ENCODE measurements around the gene RPS3.
"Not testable (repeated sequence)": the region's sequence is repeated elsewhere in the genome, so short reads cannot be mapped to it uniquely, and the experiment has no call there.

The RPS3 gene

DNA sequence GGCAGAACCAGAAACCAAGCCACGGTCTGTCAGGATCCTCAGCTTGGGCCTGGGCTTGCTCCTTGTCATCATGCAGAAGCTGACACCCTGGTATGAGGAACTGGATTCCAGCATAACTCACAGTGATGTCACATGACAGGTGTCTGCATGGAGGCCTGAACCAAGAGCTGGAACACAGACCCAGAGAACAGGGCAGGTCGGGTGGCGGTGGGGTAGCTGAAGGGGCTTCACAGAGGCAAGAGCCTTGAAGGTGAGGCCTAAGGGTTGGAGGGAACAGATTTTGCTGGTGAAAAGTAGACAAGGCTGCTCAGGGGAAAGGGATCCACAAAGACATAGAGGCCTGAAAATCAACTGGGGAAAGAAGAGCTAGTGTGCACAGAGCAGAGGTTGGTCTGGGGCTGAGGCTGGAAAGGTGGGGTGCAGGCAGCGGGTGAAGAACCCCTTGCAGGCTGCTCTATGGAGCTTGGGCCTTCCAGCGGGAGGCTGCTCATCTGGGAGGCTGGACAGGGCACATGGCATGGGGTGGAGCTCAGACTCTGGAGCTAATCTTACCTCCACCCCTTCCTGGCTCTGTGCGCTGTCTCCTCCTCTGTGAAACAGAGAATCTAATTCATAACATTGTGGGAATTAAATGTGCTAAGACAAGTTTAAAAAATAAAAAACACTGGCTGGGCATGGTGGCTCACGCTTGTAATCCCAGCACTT is 18.4 kb upstream of the RPS3 start:
- no peak for DNase-seq

DNA sequence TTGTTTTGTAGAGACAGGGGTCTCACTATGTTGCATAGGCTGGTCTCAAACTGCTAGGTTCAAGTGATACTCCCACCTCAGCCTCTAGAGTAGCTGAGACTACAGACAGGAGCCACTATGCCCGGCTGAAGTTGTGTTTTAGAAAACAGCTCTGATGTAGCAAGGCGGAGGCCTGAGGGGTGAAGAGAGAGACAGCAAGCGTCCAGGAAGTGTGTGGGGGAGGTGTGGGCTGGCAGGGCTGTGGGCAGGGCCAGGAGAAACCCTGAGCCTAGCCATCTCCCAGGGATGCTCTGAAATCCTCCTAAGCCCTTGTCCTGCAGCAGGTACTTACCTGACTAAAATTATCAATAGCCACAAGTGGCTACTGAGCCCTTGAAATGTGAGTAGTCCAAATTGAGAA is 16.1 kb upstream of the RPS3 start:
- DNase-seq = peak; percentile 72

DNA sequence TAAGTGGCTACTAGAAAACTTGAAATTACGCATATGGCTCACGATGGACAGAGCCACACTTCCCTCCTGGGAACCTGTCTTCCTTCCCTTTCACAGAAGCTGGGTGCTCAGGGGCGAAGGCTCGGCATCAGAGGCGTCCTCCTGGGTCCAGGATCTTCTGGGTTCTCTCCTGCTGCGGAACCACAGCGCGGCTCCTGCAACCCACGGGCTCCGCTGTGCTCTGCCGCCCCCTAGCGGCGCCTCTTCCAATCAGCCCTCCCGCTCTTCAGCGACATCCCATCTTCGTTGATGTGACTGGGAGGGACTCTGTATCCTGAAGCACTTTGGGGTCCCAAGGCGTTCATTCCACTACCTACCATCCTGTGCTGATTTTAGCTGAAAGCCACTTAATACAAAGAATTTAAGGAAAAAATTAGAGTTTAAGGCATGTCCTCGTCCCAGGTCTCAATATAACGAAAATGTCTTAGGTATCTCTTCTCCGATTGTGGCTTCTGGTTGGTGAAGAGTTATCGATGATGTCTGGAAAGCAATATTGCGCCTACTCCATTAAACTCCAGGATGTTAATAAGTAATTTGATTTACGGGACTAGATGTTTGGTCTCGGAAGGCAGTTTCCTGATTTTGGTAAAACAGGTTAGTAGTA is 14.8 kb upstream of the RPS3 start:
- peak; percentile 89 for DNase-seq

DNA sequence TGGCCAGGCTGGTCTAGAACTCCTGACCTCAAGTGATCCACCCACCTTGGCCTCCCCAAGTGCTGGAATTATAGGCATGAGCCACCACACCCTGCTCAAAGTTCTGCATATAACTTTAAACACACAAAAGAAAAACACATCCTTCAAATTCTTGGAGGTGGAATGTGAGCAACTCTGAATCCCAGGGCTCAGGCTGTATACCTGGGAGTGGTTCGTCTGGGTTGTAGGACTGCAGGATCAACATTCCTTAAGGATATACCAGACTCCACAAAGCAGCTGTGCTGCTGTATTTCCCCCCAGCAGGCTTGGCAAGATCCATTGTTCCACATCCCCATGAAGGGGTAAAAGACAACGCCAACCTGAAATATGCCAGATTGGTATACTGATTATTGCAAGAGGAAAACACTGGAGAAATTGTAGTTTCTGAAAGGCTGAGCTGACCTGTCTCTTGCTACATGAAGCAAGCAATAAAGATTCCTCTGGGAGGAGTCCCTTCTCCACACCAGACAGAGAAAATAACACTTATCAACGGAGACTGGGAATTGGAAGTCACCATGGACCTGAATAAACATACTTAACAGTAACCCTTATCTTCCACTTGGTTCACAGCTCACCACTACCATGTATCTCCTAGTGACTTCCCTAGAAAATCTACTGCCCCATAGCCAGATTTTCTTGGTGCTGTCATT is 12.2 kb upstream of the RPS3 start:
- DNase-seq = no peak

DNA sequence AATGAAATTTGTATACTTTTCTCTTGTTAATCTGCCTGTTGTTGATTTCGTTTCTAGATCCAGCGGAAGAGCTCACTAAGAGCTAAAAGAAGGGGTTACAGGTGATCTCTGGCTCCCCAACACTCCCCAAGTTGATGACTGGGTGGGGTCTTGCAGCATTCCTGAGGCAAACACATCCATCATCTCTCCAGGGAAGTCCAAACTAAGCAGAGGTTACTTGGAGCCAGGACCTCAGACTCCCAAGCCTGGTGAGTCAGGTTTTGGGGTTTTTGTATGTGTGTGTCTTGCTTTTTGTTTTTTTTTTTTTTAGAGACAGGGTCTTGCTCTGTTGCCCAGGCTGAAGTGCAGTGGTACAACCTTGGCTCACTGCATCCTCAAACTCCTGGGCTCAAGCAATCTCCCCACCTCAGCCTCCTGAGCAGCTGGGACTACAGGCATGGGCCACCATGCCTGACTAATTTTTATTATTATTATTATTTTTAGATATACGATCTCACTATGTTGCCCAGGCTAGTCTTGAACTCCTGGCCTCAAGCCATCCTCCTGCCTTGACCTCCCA is 11.5 kb upstream of the RPS3 start:
- no peak for DNase-seq

DNA sequence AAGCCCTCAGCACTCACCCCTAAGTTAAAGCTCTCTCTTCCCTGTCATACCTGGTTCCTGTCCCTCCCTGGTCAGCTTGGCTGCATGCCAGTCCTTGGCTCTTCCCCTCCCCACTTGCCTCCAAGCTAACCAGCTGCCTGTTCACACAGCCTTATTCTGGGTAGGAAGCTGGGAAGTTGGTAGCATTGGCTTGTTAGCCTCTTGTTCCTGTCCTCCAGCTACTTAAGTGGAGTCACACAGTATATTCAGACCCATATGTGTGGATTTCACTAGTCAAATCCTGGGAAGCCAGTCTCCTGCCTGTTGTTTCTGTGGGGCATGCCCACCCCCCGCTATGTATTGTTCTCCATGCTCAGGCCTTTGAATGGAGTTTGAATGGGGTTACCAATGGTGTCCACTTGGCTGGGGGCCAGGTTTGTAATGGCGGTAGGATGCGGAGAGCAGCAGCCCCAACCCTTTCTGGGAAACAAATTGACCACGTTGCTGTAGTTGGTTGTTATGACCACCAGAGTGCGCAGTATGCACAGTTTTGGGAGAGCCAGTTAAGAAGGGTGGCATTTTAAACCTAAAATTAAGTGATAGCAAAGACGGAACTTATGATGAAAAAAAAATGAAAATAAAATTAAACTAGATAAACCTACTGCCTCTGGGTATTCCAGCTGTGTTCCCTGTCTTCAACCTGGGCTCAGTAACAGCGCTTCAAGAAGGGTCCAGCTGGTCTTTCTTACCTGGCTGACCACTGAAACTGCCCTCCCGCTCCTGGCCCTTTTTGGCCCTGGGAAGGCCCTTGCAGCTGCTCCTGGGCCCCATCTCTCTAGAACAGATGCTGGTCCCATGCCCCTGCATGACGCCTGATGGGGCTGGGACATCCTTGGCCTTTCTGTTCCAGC is 10.7 kb upstream of the RPS3 start:
- DNase-seq = peak; percentile 70

DNA sequence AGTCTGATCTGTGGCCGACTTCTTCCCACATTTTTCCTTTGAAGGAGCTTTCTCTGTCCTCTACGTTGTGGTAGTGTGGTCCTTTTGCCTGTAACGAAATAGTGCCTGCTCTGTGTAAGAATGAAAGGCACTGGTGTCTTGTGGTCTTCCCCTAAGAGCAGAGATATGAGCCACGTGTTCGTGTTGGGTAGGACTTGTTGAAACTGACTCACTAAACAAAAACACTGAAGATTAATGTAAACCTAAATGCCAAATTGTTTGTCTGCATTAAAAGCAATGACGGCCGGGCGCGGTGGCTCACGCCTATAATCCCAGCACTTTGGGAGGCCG is 10.1 kb upstream of the RPS3 start:
- DNase-seq = no peak

DNA sequence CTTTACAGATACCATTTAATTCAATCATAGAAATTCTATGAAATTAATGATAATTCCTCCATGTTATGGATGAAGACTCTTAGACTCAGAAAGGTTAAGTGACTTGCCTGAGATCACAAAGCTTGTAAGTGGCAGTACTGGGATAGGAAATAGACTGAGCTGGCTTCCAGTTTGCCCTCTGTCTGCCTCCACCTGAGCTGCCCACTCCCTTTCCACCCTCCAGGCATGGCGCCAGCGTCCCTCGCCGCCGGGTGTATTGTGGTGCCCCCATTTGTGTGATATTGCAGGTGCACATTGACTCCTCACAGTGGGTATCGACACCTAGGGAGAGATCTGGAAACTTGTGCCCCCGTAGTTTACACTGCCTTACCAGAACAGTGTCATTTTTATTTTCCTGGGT is 9.4 kb upstream of the RPS3 start:
- DNase-seq = no peak

DNA sequence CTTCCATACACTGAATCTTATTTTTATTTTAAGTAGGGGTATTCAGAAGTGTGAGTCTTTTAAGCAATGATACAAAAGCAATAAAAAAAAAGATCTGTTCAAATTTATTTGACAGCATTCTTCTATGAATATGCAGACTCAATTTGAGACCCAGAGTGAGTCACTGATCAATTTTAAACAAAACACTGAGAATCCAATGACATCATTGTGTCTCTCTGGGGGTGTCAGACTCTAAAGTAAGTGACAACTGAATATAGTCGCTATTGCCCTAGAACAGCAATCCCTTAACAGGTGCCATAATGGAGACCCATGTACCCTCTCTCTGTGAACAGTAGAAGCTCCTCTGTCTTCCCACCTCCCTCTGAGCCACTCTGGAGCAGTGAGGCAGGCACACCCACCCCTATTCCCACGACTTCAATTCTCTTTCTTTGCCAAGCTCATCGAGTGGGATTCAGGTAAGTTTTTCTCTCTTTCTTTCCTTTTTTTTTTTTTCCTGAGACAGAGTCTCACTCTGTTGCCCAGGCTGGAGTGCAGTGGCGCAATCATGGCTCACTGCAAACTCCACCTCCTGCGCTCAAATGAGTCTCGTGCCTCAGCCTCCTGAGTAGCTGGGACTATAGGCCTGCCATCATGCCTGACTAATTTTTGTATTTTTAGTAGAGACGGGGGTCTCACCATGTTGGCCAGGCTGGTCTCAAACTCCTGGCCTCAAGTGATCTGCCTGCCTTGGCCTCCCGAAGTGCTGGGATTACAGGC is 5.1 kb upstream of the RPS3 start:
- DNase-seq = no peak

DNA sequence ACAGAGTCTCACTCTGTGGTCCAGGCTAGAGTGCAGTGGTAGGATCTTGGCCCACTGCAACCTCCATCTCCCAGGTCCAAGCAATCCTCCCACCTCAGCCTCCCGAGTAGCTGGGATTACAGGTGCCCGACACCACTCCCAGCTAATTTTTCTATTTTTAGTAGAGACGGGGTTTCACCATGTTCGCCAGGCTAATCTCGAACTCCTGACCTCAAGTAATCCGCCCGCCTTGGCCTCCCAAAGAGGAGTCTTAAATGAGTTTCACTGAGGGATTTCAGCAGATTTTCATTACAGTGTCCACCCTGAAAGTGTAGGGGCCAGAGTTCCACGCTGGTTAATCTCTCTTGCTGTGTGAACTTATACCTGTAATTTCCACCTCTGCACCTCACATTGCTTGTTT is 412 bp upstream of the RPS3 start:
- DNase-seq = no peak

DNA sequence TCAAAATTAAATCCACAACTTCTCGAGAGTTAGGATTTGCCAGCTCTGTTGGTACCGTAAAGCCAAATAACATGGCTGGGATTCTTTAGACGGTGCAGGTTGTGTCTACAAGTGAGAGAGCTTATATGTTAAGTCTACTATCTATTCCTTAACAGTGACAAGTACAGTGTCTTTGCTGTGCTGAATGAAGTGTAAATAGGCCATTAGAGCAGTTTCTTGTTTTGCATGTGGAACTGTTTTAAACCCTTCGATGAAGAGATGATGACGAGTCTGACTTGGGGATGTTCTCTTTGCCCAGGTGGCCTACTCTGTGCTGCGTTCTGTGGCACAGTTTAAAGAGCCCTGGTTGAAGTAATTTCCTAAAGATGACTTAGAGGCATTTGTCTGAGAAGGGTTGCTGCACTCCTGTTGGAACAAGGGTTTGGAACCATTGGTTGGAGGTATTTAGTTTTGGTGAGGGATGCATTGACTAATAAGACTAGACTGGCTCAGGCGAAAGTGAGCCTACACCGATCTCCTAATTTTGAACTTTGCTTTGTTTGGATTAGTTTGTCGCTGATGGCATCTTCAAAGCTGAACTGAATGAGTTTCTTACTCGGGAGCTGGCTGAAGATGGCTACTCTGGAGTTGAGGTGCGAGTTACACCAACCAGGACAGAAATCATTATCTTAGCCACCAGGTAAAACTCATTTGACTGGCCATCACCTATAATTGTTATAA is 988 bp downstream of the RPS3 start:
- DNase-seq = no peak

DNA sequence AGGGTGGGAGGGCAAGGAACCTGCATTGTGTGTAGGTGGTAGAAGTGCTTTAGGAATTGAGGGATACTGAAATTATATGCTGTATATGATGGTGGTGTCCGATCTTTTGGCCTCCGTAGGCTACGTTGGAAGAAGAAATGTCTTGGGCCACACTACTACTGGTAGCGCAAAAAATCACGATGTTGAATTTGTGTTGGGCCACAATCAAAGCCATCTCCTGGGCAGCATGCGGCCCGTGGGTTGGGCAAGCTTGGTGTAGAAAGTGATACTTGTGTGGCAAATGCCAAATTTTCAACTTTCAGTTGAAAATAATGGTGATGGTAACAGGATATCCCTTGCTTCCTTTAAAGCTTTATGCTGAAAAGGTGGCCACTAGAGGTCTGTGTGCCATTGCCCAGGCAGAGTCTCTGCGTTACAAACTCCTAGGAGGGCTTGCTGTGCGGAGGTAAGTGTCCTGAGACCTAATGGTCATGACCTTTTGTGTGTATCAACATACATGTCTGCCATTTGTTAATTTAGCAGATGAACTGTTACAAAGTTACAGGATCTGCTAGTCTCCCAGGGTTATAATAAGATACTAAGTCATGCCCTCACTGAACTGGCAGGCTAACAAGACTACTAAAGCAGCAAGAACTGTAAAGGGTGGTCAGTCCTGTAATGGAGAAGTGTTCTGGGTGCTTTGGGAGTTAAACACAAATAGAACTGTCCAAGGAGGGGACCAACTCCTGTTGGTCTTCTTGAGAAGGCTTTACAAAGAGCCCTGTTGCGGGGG is 2.9 kb downstream of the RPS3 start:
- DNase-seq = no peak

DNA sequence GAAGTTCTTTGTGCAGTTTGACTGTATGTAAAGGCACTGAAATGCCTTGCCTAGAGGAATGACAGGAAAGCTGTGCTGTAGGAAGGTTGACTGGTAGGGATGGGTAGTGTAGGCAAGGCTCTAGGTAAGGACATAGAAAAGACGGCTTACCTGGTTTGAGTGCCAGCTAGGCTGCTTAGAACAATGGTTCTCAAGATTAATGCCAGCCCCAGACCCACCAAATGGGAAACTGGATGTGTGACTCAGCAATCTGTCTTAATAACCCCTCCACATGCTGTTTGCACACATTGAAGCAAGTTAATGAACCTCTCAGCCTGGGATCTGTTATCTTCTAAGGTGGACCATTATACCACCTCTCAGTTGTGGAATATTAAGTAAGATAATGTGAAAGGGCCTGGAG is 3.7 kb downstream of the RPS3 start:
- DNase-seq = no peak

DNA sequence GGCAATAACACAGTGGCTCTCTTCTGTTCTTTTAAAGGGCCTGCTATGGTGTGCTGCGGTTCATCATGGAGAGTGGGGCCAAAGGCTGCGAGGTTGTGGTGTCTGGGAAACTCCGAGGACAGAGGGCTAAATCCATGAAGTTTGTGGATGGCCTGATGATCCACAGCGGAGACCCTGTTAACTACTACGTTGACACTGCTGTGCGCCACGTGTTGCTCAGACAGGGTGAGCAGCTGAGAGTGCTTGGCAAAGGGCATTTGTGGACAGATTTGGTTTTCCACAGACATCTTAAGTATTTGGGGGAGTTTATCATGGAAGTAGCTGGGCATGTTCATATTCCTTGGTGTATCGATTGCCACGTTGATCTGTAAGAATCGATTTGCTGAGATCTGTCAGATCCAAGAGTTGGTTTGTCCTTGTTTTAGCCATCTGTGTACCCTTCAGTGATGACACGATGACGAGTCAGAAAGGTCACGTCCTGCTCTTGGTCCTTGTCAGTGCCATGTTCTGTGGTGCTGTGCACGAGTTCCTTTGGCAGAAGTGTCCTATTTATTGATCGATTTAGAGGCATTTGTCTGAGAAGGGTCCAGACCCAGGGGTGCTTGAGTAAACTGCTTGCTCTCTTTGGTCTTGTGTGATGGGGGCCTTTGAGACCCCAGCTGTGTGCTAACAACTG is 4.8 kb downstream of the RPS3 start:
- DNase-seq = no peak

DNA sequence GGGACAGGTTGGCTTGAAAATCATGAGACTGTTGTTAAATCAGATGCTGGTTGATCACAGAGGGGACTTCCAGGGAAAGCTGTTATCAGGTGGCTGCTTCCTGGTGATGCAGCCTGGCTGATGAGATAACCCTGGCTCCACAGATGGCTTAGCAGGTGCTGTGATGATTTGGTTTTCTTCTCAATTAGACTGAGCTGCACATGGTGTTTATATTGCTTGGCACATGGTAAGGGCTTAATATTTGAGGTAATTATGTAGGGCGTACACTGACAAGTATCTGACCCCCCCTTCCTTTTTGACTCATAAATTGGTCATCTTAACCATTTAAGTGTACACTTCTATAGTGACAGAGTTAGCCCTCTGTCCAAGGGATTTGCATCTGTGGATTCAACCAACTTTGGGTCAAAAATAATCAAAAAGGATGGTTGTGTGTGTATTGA is 7.0 kb downstream of the RPS3 start:
- DNase-seq = no peak

DNA sequence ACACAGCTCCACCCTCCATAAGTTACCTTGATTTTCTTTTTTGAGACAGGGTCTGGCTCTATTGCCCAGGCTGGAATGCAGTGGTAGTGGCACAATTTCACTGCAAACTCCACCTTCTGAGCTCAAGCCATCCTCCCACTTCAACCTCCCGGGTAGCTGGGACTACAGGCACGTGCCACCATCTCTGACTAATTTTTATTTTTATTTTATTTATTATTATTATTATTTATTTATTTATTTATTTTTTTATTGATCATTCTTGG is 9.6 kb downstream of the RPS3 start:
- no peak for DNase-seq

DNA sequence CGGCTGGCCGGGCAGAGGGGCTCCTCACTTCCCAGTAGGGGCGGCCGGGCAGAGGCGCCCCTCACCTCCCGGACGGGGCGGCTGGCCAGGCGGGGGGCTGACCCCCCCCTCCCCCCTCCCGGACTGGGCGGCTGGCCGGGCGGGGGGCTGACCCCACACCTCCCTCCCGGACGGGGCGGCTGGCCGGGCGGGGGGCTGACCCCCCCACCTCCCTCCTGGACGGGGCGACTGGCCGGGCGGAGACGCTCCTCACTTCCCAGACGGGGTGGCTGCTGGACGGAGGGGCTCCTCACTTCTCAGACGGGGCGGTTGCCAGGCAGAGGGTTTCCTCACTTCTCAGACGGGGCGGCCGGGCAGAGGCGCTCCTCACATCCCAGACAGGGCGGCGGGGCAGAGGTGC is 10.7 kb downstream of the RPS3 start:
- not testable (repeated sequence) for DNase-seq

DNA sequence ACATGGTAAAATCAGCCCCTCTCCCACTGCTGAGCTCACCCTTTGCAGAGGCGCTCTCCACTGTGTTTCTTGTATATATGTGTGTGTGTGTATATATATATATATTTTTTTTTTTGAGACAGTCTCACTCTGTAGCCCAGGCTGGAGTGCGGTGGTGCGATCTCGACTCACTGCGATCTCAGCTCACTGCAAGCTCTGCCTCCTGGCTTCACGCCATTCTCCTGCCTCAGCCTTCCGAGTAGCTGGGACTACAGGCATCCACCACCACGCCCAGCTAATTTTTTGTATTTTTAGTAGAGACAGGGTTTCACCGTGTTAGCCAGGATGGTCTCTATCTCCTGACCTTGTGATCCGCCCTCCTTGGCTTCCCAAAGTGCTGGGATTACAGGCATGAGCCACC is 13.8 kb downstream of the RPS3 start:
- DNase-seq = not testable (repeated sequence)

DNA sequence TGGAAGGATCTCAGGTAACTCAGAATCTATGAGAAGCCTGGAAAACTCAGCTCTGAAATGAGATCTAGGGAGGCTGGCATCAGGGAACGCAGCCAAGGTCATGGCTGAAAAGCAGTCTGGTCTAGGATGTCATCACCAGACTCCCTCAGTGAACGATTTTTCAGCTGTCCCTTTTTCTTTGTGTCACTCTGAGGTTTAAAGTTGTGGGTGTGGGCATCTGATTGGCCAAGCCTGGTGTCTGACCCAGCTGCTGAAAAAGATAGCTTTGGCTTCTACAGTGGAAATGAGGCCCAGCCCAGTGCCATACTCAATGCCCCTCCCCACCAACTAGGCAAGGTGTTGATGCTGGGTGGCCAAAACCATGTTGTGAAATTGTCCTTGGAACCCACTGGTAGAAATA is 14.5 kb downstream of the RPS3 start:
- no peak for DNase-seq

DNA sequence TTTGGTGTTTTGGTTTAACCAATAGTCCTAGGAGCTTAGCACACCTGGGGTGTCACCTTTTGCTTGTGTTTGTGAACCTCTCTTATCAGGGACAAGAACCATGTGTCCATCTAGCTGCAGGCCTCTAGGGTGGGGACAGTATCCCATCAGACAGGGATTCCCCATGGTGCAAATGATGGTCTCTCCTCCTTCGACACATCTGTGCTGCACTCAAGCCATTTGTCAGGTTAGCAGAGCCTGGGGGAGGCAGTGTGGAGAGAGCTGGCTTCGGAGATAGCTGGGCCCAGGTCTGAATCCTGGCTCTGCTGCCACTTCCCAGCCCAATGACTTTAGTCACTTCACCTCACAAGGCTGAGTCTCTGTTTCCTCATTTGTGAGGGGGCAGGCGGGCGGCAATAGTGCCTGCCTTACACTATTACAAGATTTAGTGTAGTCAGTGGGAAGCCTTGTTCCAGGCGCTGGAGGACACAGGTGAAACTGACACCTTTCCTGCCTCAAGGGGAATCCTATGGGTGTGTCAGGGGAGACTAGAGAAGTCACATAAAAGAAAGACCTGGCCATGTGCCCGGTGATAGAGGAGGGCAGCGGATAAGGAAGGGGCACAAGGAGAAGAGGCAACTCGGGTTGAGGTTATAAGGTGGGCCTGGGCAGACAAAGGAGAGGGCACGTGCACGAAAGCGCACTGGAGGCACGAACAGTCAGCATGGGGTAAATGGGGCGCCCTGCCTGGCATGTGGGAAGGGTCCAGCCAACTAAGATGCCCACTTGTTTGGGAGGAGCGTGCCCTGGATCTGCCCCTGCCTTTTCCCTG is 21.1 kb downstream of the RPS3 start:
- DNase-seq = no peak

Measured in CD4-positive, alpha-beta T cell treated with Interleukin-6 for 4 hours (primary cell).